Activated T-helper 1 cell treated with anti-CD3 and anti-CD28 coated beads, Interleukin-2, amount 50 U/mL, for 16 hours (primary cell): ENCODE measurements around the gene RNF144B.
"Not testable (repeated sequence)": the region's sequence is repeated elsewhere in the genome, so short reads cannot be mapped to it uniquely, and the experiment has no call there.

ENCODE experiments used
- DNase-seq, 2 donors: peaks; one replicate each; pipeline ENCODE4 v3.0.0-alpha.2; 2020; ENCODE audit warnings: low read depth in 1 of 2, low spot score in 1 of 2

Gene RNF144B

DNA sequence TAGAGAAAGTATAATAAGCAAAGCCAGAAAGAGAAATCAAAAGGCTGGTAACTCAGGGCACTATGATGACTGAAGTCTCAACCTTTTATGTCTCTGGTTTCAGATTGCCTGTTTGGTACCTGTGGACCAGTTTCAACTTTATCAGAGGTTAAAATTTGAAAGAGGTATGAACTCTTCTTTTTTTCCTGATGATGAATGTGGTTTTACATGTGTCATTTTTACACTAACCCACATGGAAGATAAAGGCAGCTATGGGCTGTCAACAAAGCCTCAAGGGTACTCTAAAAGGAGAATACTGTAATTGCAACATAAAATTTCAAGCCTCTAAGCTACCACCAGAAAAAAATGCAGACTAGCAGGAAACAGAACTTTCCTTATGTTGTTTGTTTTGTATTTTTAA is 52.4 kb downstream of the RNF144B start:
- DNase-seq: no peak

DNA sequence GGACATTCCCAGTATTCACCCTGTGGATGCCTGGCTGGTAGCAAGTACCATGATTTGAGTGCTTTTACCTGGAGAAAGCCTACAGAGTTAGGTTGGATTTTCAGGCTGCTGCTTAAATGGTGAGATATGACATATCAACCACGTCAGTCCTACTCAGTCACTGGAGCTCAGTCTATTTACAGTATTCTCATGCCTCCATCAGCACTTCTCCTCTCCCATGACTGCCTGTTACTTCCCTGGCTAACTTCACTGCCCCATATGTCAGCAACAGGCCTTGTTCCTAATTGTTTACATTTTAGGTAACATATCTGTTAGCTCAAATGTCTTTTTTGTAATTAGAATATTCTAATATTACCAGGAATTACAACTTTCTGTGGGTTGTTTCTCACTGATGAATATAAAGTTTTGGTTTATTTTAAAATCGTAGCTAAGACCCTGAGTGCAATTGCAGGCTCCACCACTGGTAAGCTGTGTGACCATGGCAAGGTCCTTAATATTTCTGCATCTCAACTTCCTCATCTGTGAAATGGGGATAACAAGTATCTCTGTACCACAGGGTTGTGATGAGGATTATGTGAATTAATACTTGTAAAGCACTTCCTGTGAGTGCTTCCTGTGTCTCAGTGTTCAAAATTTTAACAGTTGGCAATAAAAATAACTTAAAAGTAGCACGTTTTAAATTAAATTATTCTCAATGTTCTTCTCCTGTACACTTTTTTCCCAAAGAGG is 54.3 kb downstream of the RNF144B start:
- no peak for DNase-seq

DNA sequence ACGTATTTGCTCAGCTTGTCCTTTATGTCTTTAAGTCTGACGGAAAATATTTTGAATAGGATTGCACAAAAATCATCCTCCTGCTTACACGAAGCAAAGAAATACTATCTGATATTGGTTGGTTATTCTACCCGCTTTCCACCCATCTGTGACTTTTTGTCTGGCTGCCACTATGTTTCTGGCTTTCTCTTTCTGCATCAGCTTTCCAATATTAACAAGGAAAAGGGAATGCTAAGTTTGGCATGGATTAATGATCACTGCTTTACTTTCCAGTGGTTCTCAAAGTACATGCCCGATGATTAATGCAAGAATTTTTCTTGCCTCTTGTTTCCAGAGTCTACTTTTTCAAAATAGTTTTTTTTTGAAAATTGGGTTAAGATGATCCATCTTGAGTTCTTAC is 57.0 kb downstream of the RNF144B start:
- no peak for DNase-seq

- DNase-seq: no peak
These were observed 58.1 kb downstream of the RNF144B start for GRCh38 chr6:18445228-18445627.

- no peak for DNase-seq
These were observed 59.6 kb downstream of the RNF144B start for GRCh38 chr6:18446771-18447170.

- DNase-seq: no peak
These were observed 60.4 kb downstream of the RNF144B start for GRCh38 chr6:18447552-18447951.

DNA sequence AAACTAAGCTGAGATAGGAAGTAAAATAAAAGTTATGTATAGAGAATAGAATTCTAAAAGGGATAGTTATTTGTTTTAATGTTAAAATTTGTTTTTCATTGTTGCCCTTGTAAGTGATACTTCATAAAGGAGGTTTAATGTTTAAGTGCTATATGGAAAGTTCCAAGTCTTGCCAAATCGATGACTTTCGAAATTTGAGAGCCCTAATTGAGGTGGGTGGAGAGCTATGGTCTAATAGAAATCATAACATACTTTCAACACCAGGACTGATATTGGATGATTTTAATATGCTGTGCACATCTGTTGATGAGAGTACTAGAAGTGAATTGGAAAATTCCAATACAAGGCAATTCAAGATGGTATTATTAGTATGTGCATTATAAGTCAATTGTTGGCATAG is 64.6 kb downstream of the RNF144B start:
- DNase-seq: no peak

- DNase-seq: no peak
These were observed 67.3 kb downstream of the RNF144B start for GRCh38 chr6:18454446-18454845.

- DNase-seq: no peak
These were observed 70.1 kb downstream of the RNF144B start for GRCh38 chr6:18457065-18457737.

GRCh38 chr6:18458086-18458485 is 70.9 kb downstream of the RNF144B start:
- not testable (repeated sequence) for DNase-seq

GRCh38 chr6:18463429-18463828 is 76.3 kb downstream of the RNF144B start:
- no peak for DNase-seq

DNA sequence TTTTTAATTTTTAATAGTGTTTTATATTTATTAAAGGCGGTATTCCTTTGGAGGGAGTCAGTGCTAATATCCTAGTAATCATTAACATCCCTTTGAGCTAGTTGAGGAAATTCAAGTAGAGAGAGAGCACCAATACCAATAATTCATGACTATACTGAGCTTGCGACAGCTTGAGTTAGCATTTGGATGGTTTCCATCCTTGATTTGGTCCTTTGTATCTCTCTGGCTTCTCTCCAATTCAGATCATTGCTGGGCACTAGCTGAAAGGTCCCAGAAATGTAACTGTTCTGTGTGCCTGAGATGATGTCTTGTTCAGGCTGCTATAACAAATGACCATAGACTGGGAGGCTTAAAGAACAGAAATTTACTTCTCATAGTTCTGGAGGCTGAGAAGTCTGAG is 77.0 kb downstream of the RNF144B start:
- DNase-seq: no peak

DNA sequence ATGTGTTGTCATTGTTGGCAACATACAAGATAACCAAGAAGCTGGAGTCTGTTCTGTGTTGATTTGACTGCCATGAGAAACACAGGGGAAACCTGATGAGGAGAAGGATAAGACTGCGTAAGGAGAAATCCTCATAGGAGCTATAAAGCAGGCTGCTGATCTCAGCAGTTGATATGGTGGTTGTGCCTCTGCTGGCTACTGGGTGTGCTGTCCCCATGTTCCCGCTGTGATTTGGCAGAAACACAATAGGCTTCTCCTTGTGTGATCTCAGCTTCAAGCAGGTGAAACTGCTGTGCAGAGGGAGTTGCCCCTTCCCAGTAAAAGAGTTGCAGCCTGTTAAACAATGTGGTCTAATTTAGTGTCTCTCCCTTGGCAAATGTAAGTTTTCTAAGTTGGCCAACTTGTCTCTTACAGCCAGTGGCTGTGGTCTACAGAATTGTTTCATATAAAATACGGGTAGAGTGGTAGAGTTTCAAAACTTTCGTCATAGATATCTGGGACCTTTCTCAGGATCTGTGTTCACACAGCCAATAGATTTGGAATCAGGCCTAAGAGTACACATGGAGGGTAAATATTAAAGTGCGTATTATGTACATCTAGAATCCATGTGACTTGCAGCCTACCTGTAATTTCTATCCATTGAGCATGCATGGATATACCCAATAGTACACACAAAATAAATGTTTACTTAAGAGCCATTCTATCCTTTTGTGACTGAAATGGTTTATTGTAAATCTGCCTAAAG is 78.4 kb downstream of the RNF144B start:
- no peak for DNase-seq

- no peak for DNase-seq
These were observed 80.8 kb downstream of the RNF144B start for GRCh38 chr6:18467741-18468502.

DNA sequence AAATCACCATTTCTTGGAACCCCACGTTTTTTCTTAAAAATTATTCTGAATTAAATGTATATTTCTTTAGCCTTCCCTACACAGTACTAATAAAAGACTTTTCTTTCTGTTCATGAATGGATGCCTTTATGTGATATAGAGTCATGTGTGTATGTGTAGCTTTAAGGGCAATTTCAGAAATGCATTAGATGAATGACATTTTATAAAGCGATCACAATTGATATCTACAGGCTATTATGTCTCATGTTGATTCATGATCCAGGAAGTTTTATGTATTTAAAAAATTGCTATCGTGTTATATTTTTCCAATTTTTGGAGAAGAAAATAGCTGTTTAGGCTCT is 81.3 kb downstream of the RNF144B start:
- no peak for DNase-seq

DNA sequence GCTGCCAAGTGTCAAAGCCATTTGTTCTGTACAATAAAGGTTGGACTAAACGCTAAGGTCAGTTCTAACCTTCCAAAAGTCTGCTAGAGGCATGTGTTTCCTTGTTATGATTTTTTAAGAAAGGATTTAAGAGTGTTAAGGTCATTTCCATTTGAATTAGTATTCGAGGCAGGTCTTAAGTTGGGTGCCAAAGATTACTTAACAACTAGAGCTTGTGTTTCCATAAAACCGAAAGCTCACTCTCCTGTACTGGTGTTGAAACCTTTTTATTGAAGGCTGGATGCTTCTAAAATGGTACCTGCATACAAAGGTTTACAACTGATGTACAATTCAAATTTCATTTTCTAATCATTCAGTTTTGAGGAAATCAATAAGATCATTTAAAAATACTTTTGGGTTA is 82.4 kb downstream of the RNF144B start:
- no peak for DNase-seq

- DNase-seq: no peak
These were observed 84.2 kb downstream of the RNF144B start for GRCh38 chr6:18471232-18471964.

DNA sequence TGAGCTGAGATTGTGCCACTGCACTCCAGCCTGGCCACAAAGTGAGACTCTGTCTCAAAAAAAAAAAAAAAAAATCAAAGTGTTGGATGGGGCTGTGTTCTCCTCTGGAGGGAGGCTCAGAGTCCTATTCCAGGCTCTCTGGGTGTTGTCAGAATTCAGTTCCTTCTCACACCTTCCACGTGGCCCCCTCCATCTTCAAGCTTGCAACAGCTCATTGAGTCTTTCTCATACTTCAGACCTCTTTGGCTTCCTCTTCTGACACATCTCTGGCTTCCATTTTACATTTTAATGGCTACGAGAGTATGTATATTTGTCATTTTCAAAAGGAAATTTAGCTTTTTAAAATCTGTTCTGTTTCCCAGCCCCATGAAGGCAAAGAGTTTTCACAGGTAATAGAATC is 85.8 kb downstream of the RNF144B start:
- DNase-seq: no peak

- DNase-seq: no peak
These were observed 86.6 kb downstream of the RNF144B start for GRCh38 chr6:18473755-18474154.

DNA sequence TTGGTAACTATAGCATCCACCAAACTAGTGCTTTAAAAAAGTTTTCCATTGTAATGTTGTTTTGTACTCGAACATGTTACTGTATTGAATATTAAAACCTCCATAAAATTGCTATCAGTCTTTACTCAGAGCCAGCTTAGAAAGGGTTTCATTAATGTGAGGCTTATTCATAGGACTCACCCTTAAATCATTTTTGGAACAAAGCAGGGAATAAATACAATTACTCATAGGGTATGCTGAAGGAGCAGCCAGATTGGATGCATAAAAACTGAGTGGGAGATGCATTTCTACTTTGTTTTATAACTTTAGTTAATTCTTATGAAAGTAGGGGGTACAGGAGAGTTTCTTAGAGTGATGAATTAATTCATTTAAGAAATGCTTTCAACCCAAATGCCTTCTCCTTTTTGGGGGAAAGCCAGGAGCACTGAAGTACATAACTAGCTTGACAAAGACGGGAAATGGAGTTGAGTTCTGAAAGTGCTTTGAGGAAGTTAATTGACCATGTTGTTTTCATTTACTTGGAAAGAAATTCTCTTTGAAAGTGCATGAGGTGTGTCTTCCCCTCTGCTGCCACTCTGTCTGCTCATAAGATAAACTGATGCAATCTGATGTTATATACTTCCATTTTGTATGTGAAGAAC is 90.3 kb downstream of the RNF144B start:
- DNase-seq: no peak
